ENCODE data around the gene FUT1.

DNA sequence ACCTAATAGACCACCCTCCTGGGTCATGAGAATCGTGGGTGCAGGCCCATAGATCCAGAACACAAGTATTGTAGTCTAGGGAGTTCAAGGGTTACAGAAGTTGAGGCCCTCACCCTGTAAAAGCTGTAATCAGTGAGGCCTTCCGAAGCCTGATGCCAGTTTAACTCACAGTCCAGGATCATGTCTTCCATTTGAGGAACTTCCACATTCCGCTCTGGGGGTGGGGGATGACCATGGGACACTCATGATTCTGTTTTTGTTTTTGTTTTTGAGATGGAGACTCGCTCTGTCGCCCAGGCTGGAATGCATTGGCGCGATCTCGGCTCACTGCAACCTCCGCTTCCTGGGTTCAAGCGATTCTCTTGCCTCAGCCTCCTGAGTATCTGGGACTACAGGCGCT, 10.3 kb downstream of the FUT1 start:
- TF ChIP-seq EZH2 (IDR thresholded peaks at IDR 0.05) = no peak
- TF ChIP-seq, protein P1, sequence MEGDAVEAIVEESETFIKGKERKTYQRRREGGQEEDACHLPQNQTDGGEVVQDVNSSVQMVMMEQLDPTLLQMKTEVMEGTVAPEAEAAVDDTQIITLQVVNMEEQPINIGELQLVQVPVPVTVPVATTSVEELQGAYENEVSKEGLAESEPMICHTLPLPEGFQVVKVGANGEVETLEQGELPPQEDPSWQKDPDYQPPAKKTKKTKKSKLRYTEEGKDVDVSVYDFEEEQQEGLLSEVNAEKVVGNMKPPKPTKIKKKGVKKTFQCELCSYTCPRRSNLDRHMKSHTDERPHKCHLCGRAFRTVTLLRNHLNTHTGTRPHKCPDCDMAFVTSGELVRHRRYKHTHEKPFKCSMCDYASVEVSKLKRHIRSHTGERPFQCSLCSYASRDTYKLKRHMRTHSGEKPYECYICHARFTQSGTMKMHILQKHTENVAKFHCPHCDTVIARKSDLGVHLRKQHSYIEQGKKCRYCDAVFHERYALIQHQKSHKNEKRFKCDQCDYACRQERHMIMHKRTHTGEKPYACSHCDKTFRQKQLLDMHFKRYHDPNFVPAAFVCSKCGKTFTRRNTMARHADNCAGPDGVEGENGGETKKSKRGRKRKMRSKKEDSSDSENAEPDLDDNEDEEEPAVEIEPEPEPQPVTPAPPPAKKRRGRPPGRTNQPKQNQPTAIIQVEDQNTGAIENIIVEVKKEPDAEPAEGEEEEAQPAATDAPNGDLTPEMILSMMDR (IDR thresholded peaks at IDR 0.05) = no peak
- no peak for TF ChIP-seq EZH2phosphoT487 (IDR thresholded peaks at IDR 0.05)

Measured in neural progenitor cell (in vitro differentiated cells).